ENCODE data around the gene RAB23.

GRCh38 chr6:57190140-57190539 lies 32.0 kb downstream of the RAB23 start:
- TF ChIP-seq CTCF (IDR thresholded peaks at IDR 0.05; ENCODE audit: low read length) = peak; percentile 23; the same call in 1 of the 2 replicates
- no peak for TF ChIP-seq EZH2 (IDR thresholded peaks at IDR 0.05; ENCODE audit: borderline replicate concordance, low read length)

Measured in OCI-LY1 (cell line).